LNCaP clone FGC (cell line): Measurements from ENCODE around the gene RTN4RL1.
"Not testable (repeated sequence)": the region's sequence is repeated elsewhere in the genome, so short reads cannot be mapped to it uniquely, and the experiment has no call there.

ENCODE experiments used
- DNase-seq: peaks from one replicate; pipeline ENCODE4 v3.0.0-alpha.2; 2011; ENCODE audit warnings: low read depth
- H3K4me3 ChIP-seq: 2 replicates; pipeline ENCODE4 v1.5.1; 2011; ENCODE audit warnings: mild to moderate bottlenecking, low read depth, low read length, control low read depth
- CTCF ChIP-seq: IDR thresholded peaks from 2 replicates; pipeline ENCODE4 v1.5.1; 2012; ENCODE audit warnings: mild to moderate bottlenecking; ENCODE audit not compliant: control insufficient read depth, insufficient read depth; ENCODE audit errors: extremely low read depth

Gene RTN4RL1

GRCh38 chr17:1898872-1899271 lies 126.3 kb downstream of the RTN4RL1 start:
- no peak overlapping the region for H3K4me3 ChIP-seq
- DNase-seq, result no peak
- TF ChIP-seq CTCF, result no peak

DNA sequence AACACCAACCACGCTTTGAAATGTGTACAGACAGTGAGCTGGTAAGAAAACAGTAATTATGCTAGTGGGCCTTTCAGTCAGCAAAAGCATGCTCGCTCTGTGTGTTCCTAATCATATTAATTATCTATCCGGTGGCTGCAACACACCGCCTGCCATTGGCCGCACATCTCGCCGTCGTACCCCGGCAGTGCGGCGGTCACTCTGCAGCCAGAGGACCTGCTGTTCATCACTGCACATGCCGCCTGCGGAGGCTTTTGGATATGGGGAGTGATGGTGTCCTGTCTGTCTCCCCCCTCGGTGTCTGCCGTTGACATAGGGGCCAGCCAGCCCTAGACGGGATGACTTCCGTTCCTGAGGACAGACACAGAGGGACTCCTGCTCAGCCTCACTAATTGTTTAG lies 126.8 kb downstream of the RTN4RL1 start:
- DNase-seq, result no peak
- TF ChIP-seq CTCF, result no peak

DNA sequence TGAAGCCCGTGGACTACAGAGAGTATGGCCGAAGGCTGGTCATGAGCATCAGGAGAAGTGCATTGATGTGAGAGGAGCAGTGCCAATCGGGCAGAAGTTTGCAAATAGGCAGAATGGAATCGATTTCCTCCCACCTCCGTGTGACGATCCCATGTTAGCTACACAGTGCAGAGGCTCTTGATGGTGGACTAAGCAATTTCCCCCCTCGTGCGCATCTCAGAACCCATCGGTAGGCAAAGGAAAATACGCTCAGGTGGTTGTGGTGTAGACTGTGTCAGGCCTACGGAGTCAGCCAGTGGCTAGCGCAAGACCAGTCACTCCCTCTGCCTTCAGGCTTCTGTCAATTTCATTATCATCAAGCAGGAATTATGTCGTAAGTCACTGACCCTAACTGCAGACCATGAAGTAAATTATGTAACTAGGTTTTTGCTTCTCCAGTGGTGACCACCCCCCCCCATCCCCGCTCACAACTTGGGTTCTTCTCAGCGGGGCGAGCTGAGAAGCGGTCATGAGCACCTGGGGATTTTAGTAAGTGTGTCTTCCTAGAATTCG lies 128.0 kb downstream of the RTN4RL1 start:
- no peak for DNase-seq
- H3K4me3 ChIP-seq, result no peak overlapping the region
- no peak for TF ChIP-seq CTCF

More for the DNA sequence above, 126.8 kb downstream of the RTN4RL1 start:
- no peak overlapping the region for H3K4me3 ChIP-seq

- no peak overlapping the region for H3K4me3 ChIP-seq
- DNase-seq, result no peak
- no peak for TF ChIP-seq CTCF
Observed at GRCh38 chr17:1896243-1897104, 128.7 kb downstream of the RTN4RL1 start.

- not testable (repeated sequence) for DNase-seq
Observed at GRCh38 chr17:1895479-1895878, 129.7 kb downstream of the RTN4RL1 start.

GRCh38 chr17:1894753-1895339 lies 130.3 kb downstream of the RTN4RL1 start:
- TF ChIP-seq CTCF, result no peak
- H3K4me3 ChIP-seq, result no peak overlapping the region
- DNase-seq, result no peak

More at GRCh38 chr17:1895479-1895878, 129.7 kb downstream of the RTN4RL1 start:
- not testable (repeated sequence) for H3K4me3 ChIP-seq

DNA sequence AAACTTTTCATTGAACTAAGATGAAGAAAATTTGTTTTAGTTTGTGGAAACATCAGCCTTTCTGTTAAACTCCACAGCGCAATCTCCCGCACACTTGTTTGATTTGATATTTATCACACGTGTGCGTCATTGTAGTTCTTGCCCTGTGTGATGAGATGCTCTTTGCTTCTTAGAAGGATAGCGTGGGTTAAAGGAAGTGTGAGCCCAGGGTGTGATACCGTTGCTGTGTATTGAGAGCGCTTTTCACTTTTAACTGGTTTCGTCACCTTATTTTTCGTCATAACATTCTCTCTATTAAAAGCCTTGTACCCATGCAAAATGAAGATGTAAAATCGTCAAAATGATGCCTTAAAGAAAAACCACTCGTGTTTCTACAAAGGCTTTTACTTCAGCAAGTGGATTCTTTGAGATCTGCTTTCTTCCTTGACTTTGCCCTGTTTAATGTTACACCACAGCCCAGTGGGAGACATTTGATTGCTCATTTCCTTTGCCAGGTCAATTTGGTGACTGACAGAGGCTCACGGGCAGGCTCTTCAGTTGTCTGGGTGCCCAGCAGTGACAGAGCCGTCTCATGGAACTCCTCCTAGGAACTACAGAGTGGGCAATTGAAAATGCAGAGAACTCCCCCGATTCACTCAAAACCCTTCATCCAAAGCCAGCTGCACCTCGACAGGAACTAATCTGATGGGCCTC lies 134.2 kb downstream of the RTN4RL1 start:
- no peak for DNase-seq
- no peak overlapping the region for H3K4me3 ChIP-seq
- no peak for TF ChIP-seq CTCF
